BJ (cell line): ENCODE data around the gene MEIS2. TPM values are rescaled to one million over a fixed set of nuclear protein-coding genes. Genes with fewer than 3 reads are reported as not detected.

Source experiments
- CTCF ChIA-PET: fragments of 350-600 bp; formaldehyde crosslinking; extraction: SDS; loops from one replicate; lab custom pipeline; 2021; ENCODE audit warnings: antibody characterized with exemption, inconsistent platforms; lab: Yijun Ruan, JAX
- POLR2A ChIA-PET: fragments of 300-600 bp; sonication (Branson Sonifier 250); formaldehyde crosslinking; extraction: SDS; loops from one replicate; lab custom pipeline; 2021; ENCODE audit warnings: antibody characterized with exemption; lab: Charles Lee
- DNase-seq: peaks from one replicate; pipeline ENCODE4 v3.0.0-alpha.2; 2011; ENCODE audit warnings: low read depth
- H3K27me3 ChIP-seq: 2 replicates; pipeline ENCODE4 v1.6.0; 2011; ENCODE audit warnings: low read length; ENCODE audit not compliant: control insufficient read depth, insufficient read depth
- H3K36me3 ChIP-seq: 2 replicates; pipeline ENCODE4 v1.5.1; 2011; ENCODE audit warnings: low read length; ENCODE audit not compliant: control insufficient read depth, insufficient read depth
- H3K4me3 ChIP-seq: 2 replicates; pipeline ENCODE4 v1.5.1; 2011; ENCODE audit warnings: low read depth, mild to moderate bottlenecking, control low read depth, low read length
- CTCF ChIP-seq: IDR thresholded peaks from 2 replicates; pipeline ENCODE4 v1.5.1; 2011; ENCODE audit warnings: low read depth, mild to moderate bottlenecking, control low read depth, inconsistent platforms, low read length, moderate library complexity; ENCODE audit not compliant: insufficient read depth
- polyA plus RNA-seq: library from polyadenylated mRNA; depleted of rRNA; stranded (reverse); fragments of >200 nt; gene quantifications from 2 replicates; pipeline ENCODE4 v1.2.3, GENCODE V29; 2011

Gene MEIS2
- polyA plus RNA-seq, 1 experiment, result 54.1 TPM

GRCh38 chr15:37004981-37005735 lies 95.2 kb downstream of the MEIS2 start:
- Histone ChIP-seq H3K36me3 (peaks cover 7% of the 10 kb centered on the region), H3K4me3 (no peak overlapping the region), H3K27me3 (no peaks in the 10 kb centered on the region)
- no peak for TF ChIP-seq CTCF
- ChIA-PET POLR2A (no interaction called here), CTCF (no interaction called here)
- DNase-seq, result no peak

- peaks cover 7% of the 10 kb centered on the region for H3K36me3 ChIP-seq
- ChIA-PET POLR2A (no interaction called here), CTCF (no interaction called here)
These were observed 95.9 kb downstream of the MEIS2 start for GRCh38 chr15:37004373-37004869.

DNA sequence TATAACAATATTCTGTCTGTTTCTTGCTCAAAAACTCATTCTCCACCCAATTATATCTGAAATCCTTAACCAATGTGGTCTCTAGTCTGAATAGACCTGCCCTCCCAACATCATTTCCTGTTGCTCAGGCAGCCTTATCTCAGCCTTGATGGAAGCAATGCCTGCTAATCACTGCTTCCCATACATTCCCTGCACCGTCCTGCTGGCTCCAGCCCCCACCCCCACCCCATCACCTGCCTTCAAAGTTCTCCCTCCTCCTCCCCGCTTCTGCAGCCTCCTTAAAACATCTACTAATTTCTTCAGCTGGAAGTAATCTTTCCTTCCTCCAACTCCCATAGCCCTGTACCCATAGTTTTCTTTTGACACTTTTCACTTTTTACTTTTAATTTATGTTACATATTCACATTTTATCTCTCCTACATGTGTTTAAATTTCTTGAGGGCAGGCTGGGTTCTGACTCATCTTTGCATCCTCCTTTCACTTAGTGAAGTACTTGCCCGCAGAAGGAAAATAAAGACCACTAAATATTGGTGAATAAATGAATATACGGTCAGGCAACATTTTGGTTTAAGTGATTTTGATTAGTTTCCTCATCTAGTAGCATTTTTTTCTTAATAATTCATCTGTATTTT lies 98.2 kb downstream of the MEIS2 start:
- H3K36me3 ChIP-seq, result peaks cover 7% of the 10 kb centered on the region
- H3K27me3 ChIP-seq, result no peaks in the 10 kb centered on the region
- ChIA-PET CTCF (no interaction called here), POLR2A (no interaction called here)
- no peak for TF ChIP-seq CTCF
- no peak overlapping the region for H3K4me3 ChIP-seq
- no peak for DNase-seq

More at GRCh38 chr15:37004373-37004869, 95.9 kb downstream of the MEIS2 start:
- Histone ChIP-seq H3K4me3 (no peak overlapping the region), H3K27me3 (no peaks in the 10 kb centered on the region)
- no peak for TF ChIP-seq CTCF
- DNase-seq, result no peak

DNA sequence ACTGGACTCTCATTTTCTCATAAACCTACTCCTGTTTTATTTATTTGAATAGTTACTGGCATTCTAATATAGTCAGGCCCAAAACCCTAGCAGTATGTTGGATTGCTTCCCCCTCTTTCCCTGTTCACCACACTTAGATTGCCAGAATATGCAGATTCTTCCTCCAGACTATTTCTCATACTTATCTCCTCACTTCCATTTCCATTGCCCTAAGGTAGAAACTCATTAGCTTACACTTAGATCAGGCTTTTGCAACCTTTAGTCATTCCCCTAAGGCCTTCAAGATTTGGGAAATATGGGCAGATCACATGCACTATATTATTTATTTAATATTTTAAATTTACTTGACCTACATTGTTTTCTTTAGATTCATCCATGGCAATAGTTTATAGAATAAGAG lies 98.9 kb downstream of the MEIS2 start:
- no peak for TF ChIP-seq CTCF
- Histone ChIP-seq H3K27me3 (no peaks in the 10 kb centered on the region), H3K4me3 (no peak overlapping the region), H3K36me3 (peaks cover 7% of the 10 kb centered on the region)
- DNase-seq, result no peak
- ChIA-PET CTCF (no interaction called here), POLR2A (no interaction called here)

- CTCF ChIA-PET, result no interaction called here
- TF ChIP-seq CTCF, result no peak
- POLR2A ChIA-PET, result no interaction called here
- Histone ChIP-seq H3K27me3 (no peaks in the 10 kb centered on the region), H3K36me3 (peaks cover 2% of the 10 kb centered on the region), H3K4me3 (no peak overlapping the region)
- DNase-seq, result no peak
These were observed 100.6 kb downstream of the MEIS2 start for GRCh38 chr15:36999778-37000177.
